GM12891 (cell line): Measurements from ENCODE around the gene ADCY3.

Source experiments
- POLR2A ChIP-seq: IDR thresholded peaks from 2 replicates; pipeline ENCODE4 v1.6.1; 2011; ENCODE audit warnings: low read depth, low read length, control low read depth
- POU2F2 ChIP-seq: IDR thresholded peaks from 2 replicates; pipeline ENCODE4 v1.6.1; 2011; ENCODE audit warnings: low read depth, mild to moderate bottlenecking, control low read depth, low read length, moderate library complexity

- TF ChIP-seq POU2F2 (no peak), POLR2A (no peak)
Observed at GRCh38 chr2:24908461-24908901, 11.6 kb downstream of the ADCY3 start.
